H9 (cell line): ENCODE measurements around the gene CLEC16A. TPM values are rescaled to one million over a fixed set of nuclear protein-coding genes. Genes with fewer than 3 reads are reported as not detected.

Experiments used
- DNase-seq: peaks from one replicate; pipeline ENCODE4 v3.0.0-alpha.2; 2017
- H2AFZ ChIP-seq: one replicate; pipeline ENCODE4 v1.6.1; 2013; ENCODE audit warnings: mild to moderate bottlenecking, low read length, control low read depth, moderate library complexity
- H2AK5ac ChIP-seq: 2 replicates; pipeline ENCODE4 v1.6.1; 2013; ENCODE audit warnings: low read length, control low read depth, mixed read lengths; ENCODE audit not compliant: insufficient read length
- H2BK120ac ChIP-seq: one replicate; pipeline ENCODE4 v1.6.1; 2013; ENCODE audit warnings: low read depth, mild to moderate bottlenecking, low read length, control low read depth, inconsistent platforms; ENCODE audit not compliant: poor library complexity, severe bottlenecking
- H2BK12ac ChIP-seq: 2 replicates; pipeline ENCODE4 v1.6.1; 2013; ENCODE audit warnings: low read length, control low read depth, mixed read lengths, low read depth; ENCODE audit not compliant: insufficient read length
- H2BK15ac ChIP-seq: 2 replicates; pipeline ENCODE4 v1.6.1; 2013; ENCODE audit warnings: low read depth, low read length, control low read depth
- H2BK20ac ChIP-seq: one replicate; pipeline ENCODE4 v1.6.1; 2013; ENCODE audit warnings: low read depth, mild to moderate bottlenecking, low read length, control low read depth, inconsistent platforms; ENCODE audit not compliant: poor library complexity, severe bottlenecking
- H2BK5ac ChIP-seq: 2 replicates; pipeline ENCODE4 v1.6.1; 2013; ENCODE audit warnings: low read length, control low read depth, mixed read lengths; ENCODE audit not compliant: insufficient read length
- H3K14ac ChIP-seq: 2 replicates; pipeline ENCODE4 v1.6.1; 2013; ENCODE audit warnings: low read length, control low read depth; ENCODE audit not compliant: insufficient read depth
- H3K18ac ChIP-seq: 2 replicates; pipeline ENCODE4 v1.6.1; 2013; ENCODE audit warnings: low read depth, mild to moderate bottlenecking, mixed read lengths, low read length, control low read depth; ENCODE audit not compliant: insufficient read length
- H3K23ac ChIP-seq: 2 replicates; pipeline ENCODE4 v1.6.1; 2013; ENCODE audit warnings: low read length, control low read depth, mixed read lengths, low read depth; ENCODE audit not compliant: insufficient read length
- H3K23me2 ChIP-seq: 2 replicates; pipeline ENCODE4 v1.6.1; 2013; ENCODE audit warnings: low read depth, mild to moderate bottlenecking, mixed read lengths, low read length, control low read depth; ENCODE audit not compliant: insufficient read length, poor library complexity, severe bottlenecking
- H3K27ac ChIP-seq: 2 replicates; pipeline ENCODE4 v1.5.1; 2013; ENCODE audit warnings: low read length, control low read depth, mixed read lengths, low read depth; ENCODE audit not compliant: insufficient read length
- H3K27me3 ChIP-seq: 2 replicates; pipeline ENCODE4 v1.6.1; 2013; ENCODE audit warnings: low read length, control low read depth, inconsistent platforms; ENCODE audit not compliant: insufficient read depth
- H3K4ac ChIP-seq: 2 replicates; pipeline ENCODE4 v1.6.1; 2013; ENCODE audit warnings: low read depth, mild to moderate bottlenecking, control low read depth, inconsistent platforms, low read length, moderate library complexity
- H3K4me1 ChIP-seq: 2 replicates; pipeline ENCODE4 v1.6.1; 2013; ENCODE audit warnings: low read length, control low read depth, inconsistent platforms; ENCODE audit not compliant: insufficient read depth
- H3K4me2 ChIP-seq: 2 replicates; pipeline ENCODE4 v1.6.1; 2013; ENCODE audit warnings: low read length, control low read depth, mixed read lengths; ENCODE audit not compliant: insufficient read length, insufficient read depth
- H3K56ac ChIP-seq: 2 replicates; pipeline ENCODE4 v1.6.1; 2013; ENCODE audit warnings: low read depth, mild to moderate bottlenecking, mixed read lengths, low read length, control low read depth; ENCODE audit not compliant: insufficient read length
- H3K79me1 ChIP-seq: 2 replicates; pipeline ENCODE4 v1.6.1; 2013; ENCODE audit warnings: low read depth, mild to moderate bottlenecking, moderate library complexity, low read length, control low read depth, inconsistent platforms; ENCODE audit not compliant: insufficient read depth, poor library complexity, severe bottlenecking
- H3K79me2 ChIP-seq: 2 replicates; pipeline ENCODE4 v1.6.1; 2013; ENCODE audit warnings: low read length, control low read depth, inconsistent platforms; ENCODE audit not compliant: insufficient read depth
- H3K9ac ChIP-seq: 2 replicates; pipeline ENCODE4 v1.6.1; 2013; ENCODE audit warnings: low read length, control low read depth, mixed read lengths; ENCODE audit not compliant: insufficient read length; ENCODE audit errors: extremely low read depth
- H3K9me3 ChIP-seq: one replicate; pipeline ENCODE4 v1.6.1; 2013; ENCODE audit warnings: low read depth, low read length, inconsistent platforms; ENCODE audit not compliant: control insufficient read depth
- H3T11ph ChIP-seq: one replicate; pipeline ENCODE4 v1.6.1; 2013; ENCODE audit warnings: mild to moderate bottlenecking, low read length, control low read depth, inconsistent platforms
- H4K20me1 ChIP-seq: one replicate; pipeline ENCODE4 v1.6.1; 2013; ENCODE audit not compliant: control insufficient read depth, insufficient read length, insufficient read depth
- H4K5ac ChIP-seq: 2 replicates; pipeline ENCODE4 v1.6.1; 2013; ENCODE audit warnings: low read depth, mild to moderate bottlenecking, mixed read lengths, low read length, control low read depth; ENCODE audit not compliant: insufficient read length
- H4K8ac ChIP-seq: replicated peaks from 2 replicates; pipeline ENCODE4 v1.6.1; 2013; ENCODE audit warnings: low read length, control low read depth, mixed read lengths, low read depth; ENCODE audit not compliant: insufficient read length
- H4K91ac ChIP-seq: 2 replicates; pipeline ENCODE4 v1.6.1; 2013; ENCODE audit warnings: low read depth, mild to moderate bottlenecking, moderate library complexity, mixed read lengths, low read length, control low read depth; ENCODE audit not compliant: insufficient read length
- H3K27ac Mint-ChIP-seq, 3 experiments: 2 replicates in 2 of 3; 3 replicates in 1 of 3; pipeline ENCODE4 v1.8.0; 2020 to 2021; ENCODE audit warnings: mixed read lengths in 3 of 3, mild to moderate bottlenecking in 1 of 3, moderate library complexity in 1 of 3
- H3K27me3 Mint-ChIP-seq: 2 replicates; pipeline ENCODE4 v1.8.0; 2021; ENCODE audit warnings: low read depth, mild to moderate bottlenecking, moderate library complexity, mixed read lengths
- H3K36me3 Mint-ChIP-seq, 3 experiments: 2 replicates in 2 of 3; 3 replicates in 1 of 3; pipeline ENCODE4 v1.8.0; 2020 to 2021; ENCODE audit warnings: low read depth in 3 of 3, mixed read lengths in 3 of 3; ENCODE audit not compliant: insufficient read depth in 1 of 3
- H3K4me1 Mint-ChIP-seq, 2 experiments: 2 replicates each; pipeline ENCODE4 v1.8.0; 2020; ENCODE audit warnings: mixed read lengths in 2 of 2
- H3K4me3 Mint-ChIP-seq, 2 experiments: 2 replicates in 1 of 2; 3 replicates in 1 of 2; pipeline ENCODE4 v1.8.0; 2020 to 2021; ENCODE audit warnings: mild to moderate bottlenecking in 2 of 2, mixed read lengths in 2 of 2, moderate library complexity in 1 of 2
- H3K9me3 Mint-ChIP-seq, 2 experiments: 2 replicates in 1 of 2; 3 replicates in 1 of 2; pipeline ENCODE4 v1.8.0; 2020; ENCODE audit warnings: mild to moderate bottlenecking in 2 of 2, mixed read lengths in 2 of 2, moderate library complexity in 1 of 2
- WGBS: extraction: QIAGEN DNeasy Blood & Tissue Kit; methylation state at CpG from one replicate; pipeline ENCODE4 v1.1.7; 2013; ENCODE audit warnings: missing lambda C conversion rate, low lambda C conversion rate, mixed read lengths; ENCODE audit not compliant: insufficient read length; ENCODE audit errors: extremely low coverage; 5-methylcytosine and 5-hydroxymethylcytosine counted together
- total RNA-seq: library from RNA; stranded (reverse); gene quantifications from 2 replicates; pipeline ENCODE4 v1.2.1, GENCODE V29; 2021
- TF ChIP-seq, protein P1 (sequence below): fragments of 200-600 bp; sonication (generic); conservative IDR thresholded peaks from 3 replicates; pipeline ENCODE4 v1.8.0; 2021; ENCODE audit warnings: antibody characterized with exemption, mild to moderate bottlenecking

CLEC16A gene
- total RNA-seq, 1 experiment from 2014 or later = 15.2 TPM

DNA sequence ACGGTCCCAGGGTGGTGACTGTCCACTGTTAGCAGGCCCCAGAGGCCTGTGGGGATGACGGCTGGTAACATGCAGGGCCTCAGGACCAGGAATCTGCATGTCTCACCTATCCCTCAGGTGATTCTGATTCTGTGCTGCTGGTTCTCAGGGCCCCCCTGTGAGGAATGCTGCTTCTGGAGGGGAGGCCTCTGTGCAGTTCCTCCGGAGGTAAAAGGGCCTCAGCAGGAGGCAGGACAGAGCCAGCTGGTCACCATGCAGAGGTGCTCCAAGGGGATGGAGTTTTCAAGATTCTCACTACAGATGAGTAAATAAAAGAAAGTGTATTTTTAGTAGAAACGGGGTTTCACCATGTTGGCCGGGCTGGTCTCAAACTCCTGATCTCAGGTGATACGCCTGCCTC is 33.8 kb downstream of the CLEC16A start:
- Histone ChIP-seq H3K23ac (no peak overlapping the region), H4K20me1 (no peaks in the 10 kb centered on the region), H3K4me2 (no peak overlapping the region), H2BK20ac (no peak overlapping the region), H3K79me1 (no peaks in the 10 kb centered on the region), H3K4me1 (no peaks in the 10 kb centered on the region), H3K79me2 (no peaks in the 10 kb centered on the region), H3K23me2 (no peaks in the 10 kb centered on the region), H3K27me3 (no peaks in the 10 kb centered on the region), H3T11ph (no peak overlapping the region), H3K9ac (no peak overlapping the region), H3K18ac (no peak overlapping the region), H3K9me3 (no peaks in the 10 kb centered on the region), H3K27ac (no peak overlapping the region), H3K4ac (no peak overlapping the region), H2BK5ac (no peak overlapping the region), H2AFZ (no peak overlapping the region), H2BK12ac (no peak overlapping the region), H2BK120ac (no peak overlapping the region), H4K5ac (no peak overlapping the region), H3K14ac (no peak overlapping the region), H4K91ac (no peak overlapping the region), H2BK15ac (no peak overlapping the region), H2AK5ac (no peak overlapping the region), H3K56ac (no peak overlapping the region), H4K8ac (no peak overlapping the region)
- Mint-ChIP-seq H3K36me3 (peaks cover 0 to 12% (median 3%) of the 10 kb centered on the region in 3 experiments; a peak in 4 of 7 replicates), H3K4me1 (peaks cover 9 to 29% of the 10 kb centered on the region in 2 experiments), H3K9me3 (no peaks in the 10 kb centered on the region), H3K27me3 (no peaks in the 10 kb centered on the region), H3K27ac (peak overlapping the region in 2 of 3 experiments; percentile 64 to 65; a peak in 1 of 7 replicates), H3K4me3 (no peak overlapping the region)
- no peak for DNase-seq
- WGBS = no CpG with 5 or more reads among the region's 6 CpGs
- TF ChIP-seq, protein P1, sequence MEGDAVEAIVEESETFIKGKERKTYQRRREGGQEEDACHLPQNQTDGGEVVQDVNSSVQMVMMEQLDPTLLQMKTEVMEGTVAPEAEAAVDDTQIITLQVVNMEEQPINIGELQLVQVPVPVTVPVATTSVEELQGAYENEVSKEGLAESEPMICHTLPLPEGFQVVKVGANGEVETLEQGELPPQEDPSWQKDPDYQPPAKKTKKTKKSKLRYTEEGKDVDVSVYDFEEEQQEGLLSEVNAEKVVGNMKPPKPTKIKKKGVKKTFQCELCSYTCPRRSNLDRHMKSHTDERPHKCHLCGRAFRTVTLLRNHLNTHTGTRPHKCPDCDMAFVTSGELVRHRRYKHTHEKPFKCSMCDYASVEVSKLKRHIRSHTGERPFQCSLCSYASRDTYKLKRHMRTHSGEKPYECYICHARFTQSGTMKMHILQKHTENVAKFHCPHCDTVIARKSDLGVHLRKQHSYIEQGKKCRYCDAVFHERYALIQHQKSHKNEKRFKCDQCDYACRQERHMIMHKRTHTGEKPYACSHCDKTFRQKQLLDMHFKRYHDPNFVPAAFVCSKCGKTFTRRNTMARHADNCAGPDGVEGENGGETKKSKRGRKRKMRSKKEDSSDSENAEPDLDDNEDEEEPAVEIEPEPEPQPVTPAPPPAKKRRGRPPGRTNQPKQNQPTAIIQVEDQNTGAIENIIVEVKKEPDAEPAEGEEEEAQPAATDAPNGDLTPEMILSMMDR = no peak
